Sigmoid colon (tissue), 3 donors: ENCODE results near the gene RAB3D.

Experiments used
- CTCF ChIP-seq, 4 experiments: fragments of 450-650 bp in 3 of 4; fragments of 200-600 bp in 1 of 4; IDR thresholded peaks; one replicate each; pipeline ENCODE4 v1.5.1; 2016 to 2019; ENCODE audit warnings: antibody characterized with exemption in 4 of 4, mild to moderate bottlenecking in 3 of 4, moderate library complexity in 2 of 4
- POLR2A ChIP-seq, 2 donors: fragments of 450-650 bp; IDR thresholded peaks; one replicate each; pipeline ENCODE4 v1.6.1; 2016; ENCODE audit warnings: antibody characterized with exemption in 2 of 2, mild to moderate bottlenecking in 2 of 2, moderate library complexity in 2 of 2

- no peak for TF ChIP-seq CTCF (IDR thresholded peaks at IDR 0.05)
- TF ChIP-seq POLR2A (IDR thresholded peaks at IDR 0.05): no peak
Measured at GRCh38 chr19:11342429-11342828, 3.0 kb upstream of the RAB3D start.
